Stimulated activated CD4-positive, alpha-beta T cell treated with anti-CD3 and anti-CD28 coated beads, Interleukin-2, amount 100 ng/mL, for 24 hours (primary cell): ENCODE results near the gene TEPSIN.
"Not testable (repeated sequence)": the region's sequence is repeated elsewhere in the genome, so short reads cannot be mapped to it uniquely, and the experiment has no call there.

Experiments
- DNase-seq, 2 donors: peaks; one replicate each; pipeline ENCODE4 v3.0.0-alpha.2; 2020

Gene TEPSIN

GRCh38 chr17:81234940-81235821, 3.7 kb downstream of the TEPSIN start:
- DNase-seq, result no peak

- no peak for DNase-seq
These were observed 4.4 kb downstream of the TEPSIN start for GRCh38 chr17:81234506-81234855.

- no peak for DNase-seq
These were observed 4.9 kb downstream of the TEPSIN start for GRCh38 chr17:81233811-81234505.

DNA sequence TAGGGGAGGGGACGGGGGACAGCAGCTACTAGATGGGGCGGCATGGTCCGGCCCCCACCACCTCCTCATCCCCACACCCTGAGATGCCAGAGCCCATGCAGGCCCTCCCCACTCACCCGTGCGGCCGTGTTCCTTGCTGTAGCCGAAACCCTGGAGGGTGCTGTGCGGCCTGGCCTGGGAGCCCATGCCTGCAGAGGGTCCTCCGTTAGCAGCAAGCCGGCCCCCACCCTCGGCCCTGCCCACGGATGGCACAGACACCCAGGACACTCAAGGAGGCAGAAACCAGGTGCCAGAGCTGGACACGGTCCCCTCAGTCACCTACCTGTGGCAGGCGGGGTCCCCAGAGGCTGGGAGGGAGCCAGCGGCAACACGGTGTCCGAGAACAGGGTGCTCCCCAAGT, 5.5 kb downstream of the TEPSIN start:
- no peak for DNase-seq

- DNase-seq, result no peak
These were observed 6.1 kb downstream of the TEPSIN start for GRCh38 chr17:81232616-81233241.

GRCh38 chr17:81231766-81232581, 6.9 kb downstream of the TEPSIN start:
- no peak for DNase-seq

- no peak for DNase-seq
These were observed 7.7 kb downstream of the TEPSIN start for GRCh38 chr17:81231121-81231645.

GRCh38 chr17:81230043-81230820, 8.6 kb downstream of the TEPSIN start:
- no peak for DNase-seq

DNA sequence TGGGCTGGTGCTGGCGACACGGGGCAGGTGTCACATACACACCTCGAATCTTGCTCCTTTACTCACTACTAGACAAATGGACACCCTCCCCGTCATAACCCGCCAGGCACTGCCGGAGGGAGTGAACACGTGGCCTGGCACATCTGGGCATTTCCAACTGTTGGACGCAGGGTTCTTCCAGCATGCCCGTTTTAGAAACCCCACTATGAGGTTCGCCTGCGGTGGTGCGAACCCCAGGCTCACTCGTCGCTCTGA, 9.3 kb downstream of the TEPSIN start:
- no peak for DNase-seq

DNA sequence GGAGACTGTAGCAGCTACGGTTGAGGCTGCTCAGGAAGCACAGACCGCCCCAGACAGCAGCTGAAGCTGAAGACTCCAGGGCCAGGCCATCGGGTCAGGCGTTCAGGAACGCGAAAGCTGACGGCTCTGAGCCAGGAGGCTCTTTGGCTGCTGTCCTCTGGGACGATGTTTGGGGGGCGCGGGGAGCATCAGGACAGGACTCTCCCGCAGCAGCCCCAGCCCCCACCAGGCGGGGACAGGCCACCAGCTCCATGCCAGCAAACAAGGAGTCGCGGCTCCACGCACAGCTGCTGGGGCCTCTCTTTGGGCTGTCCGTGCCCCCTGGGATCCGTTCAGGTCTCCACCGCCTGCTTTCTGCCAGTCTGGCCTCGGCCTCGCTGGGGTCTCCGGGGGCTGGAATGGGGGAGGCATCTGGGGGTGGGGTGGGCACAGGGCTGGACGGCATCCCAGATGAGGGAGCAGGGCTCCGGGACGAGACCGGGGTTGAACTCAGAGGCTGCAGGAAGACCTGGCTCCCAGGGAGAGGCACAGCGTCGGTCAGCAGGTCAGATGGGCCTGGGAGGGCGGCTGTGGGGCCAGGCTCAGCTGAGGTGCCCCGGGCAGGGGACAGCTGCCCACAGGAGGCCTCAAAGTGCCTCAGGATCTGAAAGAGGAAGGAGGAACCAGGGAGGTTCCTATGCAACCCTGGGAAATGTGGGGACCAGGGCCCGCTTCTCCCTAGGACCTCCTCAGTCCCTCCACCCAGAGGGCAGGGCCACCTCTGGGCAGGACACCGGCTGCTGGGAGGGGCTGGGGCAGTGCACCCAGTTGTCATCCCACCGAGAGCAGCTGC, 9.8 kb downstream of the TEPSIN start:
- DNase-seq, result no peak

DNA sequence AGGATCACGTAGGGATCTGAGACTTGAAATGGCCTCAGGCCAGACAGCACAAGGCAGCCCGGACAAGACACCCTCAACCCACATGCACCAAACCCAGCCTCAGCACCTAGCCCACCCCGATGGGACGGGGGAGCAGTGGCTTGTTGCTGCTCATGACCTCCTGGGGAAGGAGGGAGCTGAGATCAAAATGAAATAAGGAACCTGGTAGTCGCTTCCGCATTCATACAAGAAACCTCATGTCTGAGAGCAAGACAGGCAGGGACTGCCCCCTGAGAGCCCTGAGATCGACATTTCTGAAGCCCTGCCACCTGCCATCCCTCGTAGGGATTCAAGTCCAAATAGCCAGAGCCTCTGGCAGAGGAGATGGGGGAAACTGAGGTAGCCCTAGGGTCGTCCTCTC, 10.4 kb downstream of the TEPSIN start:
- DNase-seq, result no peak

DNA sequence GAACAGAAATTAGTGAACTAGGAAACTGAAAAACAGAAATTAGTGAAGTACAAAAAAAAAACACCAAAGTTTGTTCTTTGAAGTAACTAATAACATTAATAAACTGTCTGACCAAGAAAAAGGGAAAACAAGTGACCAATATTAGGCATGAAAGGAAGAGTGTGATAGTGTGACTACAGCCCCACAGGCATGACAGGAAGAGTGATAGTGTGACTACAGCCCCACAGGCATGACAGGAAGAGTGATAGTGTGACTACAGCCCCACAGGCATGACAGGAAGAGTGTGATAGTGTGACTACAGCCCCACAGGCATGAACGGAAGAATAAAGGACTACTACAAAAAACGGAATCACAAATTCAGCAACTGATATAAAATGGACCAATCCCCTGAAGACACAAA, 11.2 kb downstream of the TEPSIN start:
- not testable (repeated sequence) for DNase-seq

DNA sequence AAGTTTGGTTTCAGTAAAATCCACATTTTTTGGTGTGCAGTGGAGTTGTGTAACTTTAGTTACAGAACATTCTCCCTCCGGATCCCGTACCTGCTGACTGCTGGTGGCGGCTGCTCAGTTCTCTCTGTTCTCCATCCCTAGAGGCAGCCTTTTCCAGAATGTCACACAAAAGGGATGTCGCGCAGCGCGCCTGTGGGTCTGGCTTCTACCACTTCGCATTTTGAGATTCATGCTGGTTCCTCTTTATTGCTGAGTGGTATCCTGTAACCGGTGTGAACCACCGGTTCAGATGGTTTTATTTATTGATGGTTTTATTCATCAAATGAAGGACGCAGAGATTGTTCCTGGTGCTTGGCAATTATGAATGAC, 15.1 kb downstream of the TEPSIN start:
- DNase-seq, result no peak

GRCh38 chr17:81222906-81223761, 15.7 kb downstream of the TEPSIN start, which contains the start of gene CEP131:
TSS of gene CEP131 (minus strand) at chr17:81222965. CDS start at chr17:81220056, 2,909 bp downstream.
- DNase-seq, result peak; percentile 100

- DNase-seq, result no peak
These were observed 16.3 kb downstream of the TEPSIN start for GRCh38 chr17:81222620-81222905.

GRCh38 chr17:81221842-81222619, 16.8 kb downstream of the TEPSIN start:
- no peak for DNase-seq

DNA sequence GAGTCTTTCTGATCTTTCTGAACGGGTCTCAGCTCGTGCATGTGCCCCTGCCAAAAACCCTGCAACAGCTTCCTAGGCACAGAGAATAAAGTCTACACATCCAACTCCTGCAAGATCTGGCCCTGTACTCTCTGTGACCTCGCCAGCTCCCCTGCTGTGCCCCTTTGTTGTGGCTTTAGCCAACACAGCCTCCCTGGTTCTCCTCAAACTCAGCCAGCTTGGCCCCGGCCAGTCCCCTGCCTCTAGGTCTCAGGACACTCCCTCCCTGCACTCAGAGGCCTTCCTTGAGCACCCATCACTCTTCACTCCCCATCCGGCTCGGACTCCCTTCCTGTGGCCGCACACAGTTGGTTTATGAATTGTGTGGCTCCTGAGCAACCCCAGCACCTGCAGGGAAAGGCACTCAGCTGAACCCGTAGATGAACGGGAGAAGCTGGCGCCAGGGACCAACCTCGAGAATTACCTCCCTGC, 17.4 kb downstream of the TEPSIN start:
- DNase-seq, result no peak

DNA sequence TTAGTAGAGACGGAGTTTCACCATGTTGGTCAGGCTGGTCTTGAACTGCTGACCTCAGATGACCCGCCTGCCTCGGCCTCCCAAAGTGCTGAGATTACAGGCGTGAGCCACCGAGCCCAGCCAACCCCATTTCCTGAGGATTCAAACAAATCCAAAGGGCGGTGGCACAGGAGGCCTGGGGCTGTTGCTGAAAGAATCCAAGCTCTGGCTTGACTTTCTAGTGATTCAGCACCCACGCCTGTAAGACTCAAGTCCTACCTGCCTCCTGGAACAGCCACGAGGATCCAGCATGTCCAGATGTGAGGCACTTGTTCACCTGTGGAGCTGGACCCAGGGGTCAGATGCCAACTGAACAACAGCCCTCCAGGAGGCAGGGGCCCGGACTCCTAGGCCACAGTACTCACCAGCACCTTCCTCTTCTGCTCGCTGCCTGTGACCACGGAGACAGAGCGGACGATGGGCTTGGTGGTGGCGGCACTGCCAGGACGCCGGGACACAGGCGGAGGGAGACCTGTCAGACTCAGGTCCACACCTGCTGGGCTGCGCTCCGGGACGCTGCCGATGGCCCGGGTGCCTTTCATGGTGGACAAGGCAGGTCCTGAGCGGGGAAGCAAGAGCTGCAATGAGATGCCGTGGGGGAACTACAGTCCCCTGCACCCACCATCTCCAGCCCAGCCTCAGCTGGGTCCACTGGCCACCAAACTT, 19.2 kb downstream of the TEPSIN start:
- DNase-seq, result no peak

DNA sequence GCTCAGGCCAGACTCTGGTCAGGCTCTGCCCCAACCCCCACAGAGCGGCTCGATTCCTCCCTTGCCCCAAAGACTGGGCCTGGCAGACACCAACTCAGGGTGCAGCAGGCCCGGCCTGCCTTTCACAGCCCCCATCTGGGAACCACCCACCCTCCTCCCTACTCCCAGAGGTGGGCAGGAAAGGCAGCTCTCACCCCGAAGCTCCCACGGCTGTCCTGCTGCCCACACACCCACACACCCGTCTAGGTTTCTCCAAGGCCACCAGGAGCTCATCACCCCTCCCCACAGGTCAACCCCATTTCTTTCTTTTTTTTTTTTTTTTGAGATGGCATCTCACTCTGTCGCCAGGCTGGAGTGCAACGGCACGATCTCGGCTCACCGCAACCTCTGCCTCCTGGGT, 19.9 kb downstream of the TEPSIN start:
- DNase-seq, result no peak
